HG03575 (cell line): Measurements from ENCODE around the gene TNS1.

Experiments
- ATAC-seq: cut with Tn5 transposase; IDR thresholded peaks from one replicate; pipeline ENCODE4 v1.9.1; 2021; ENCODE audit not compliant: unreplicated experiment, insufficient number of reproducible peaks, low FRiP score; ENCODE audit errors: extremely low read depth

The TNS1 gene

GRCh38 chr2:217836901-217837491 is 165.8 kb downstream of the TNS1 start:
- no peak for ATAC-seq

GRCh38 chr2:217835931-217836891 is 166.6 kb downstream of the TNS1 start:
- no peak for ATAC-seq

DNA sequence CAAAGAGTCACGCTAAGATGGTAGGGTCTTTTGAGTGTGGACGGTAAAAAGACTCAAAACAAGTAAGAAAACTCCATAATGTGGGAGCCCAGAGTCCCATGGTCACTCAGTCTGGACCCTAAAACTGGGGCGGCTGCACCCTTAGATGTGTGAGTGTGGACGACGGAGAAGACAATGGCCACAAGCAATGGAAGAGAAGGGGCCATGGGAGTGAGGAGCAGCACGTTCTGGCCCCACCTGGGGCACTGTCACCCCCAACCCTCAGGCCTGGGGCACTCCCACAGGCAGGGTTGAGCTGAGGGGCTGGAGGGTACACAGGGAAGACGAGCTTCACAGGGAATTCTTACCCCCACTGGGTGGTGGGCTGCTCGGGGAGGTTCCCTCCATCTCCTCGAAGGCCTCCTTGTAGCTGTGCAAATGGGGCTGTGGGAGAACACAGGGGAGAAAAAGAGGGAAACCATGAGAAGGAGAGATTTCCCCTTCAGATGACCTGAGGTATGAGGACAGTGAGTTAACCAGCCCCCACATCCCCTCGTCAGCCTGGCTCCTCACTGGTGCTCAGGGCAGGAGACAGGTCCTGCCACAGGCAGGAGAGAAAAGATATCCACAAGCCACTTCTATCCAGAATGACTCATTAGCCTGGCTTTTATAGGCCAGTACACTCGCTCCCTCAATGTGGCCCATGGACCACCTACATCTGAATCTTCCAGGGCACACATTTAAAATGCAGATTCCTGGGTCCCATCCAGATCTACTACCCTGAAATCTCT is 167.9 kb downstream of the TNS1 start:
- no peak for ATAC-seq

GRCh38 chr2:217834057-217834620 is 168.7 kb downstream of the TNS1 start:
- ATAC-seq = no peak

DNA sequence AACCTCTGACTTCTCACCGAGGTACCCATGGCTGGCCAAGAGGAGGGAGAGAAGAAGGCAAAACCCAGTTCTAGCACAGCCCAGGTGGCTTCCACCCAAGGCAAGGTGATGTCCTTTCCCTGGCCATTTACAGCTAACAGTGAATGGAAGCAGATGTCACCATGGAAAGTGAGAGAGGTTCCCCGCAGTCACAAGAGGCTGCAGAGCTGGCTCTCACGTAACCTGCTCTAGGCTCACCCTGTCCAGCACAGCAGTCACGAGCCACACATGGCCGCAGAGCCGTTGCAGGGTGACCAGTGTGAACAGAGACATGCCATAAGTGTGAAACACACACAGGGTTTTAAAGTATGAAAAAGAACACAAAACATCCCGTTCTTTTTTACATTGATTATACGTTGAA is 169.4 kb downstream of the TNS1 start:
- ATAC-seq = no peak

GRCh38 chr2:217832987-217833386 is 169.8 kb downstream of the TNS1 start:
- no peak for ATAC-seq

- no peak for ATAC-seq
Observed at GRCh38 chr2:217832115-217832514, 170.7 kb downstream of the TNS1 start.

DNA sequence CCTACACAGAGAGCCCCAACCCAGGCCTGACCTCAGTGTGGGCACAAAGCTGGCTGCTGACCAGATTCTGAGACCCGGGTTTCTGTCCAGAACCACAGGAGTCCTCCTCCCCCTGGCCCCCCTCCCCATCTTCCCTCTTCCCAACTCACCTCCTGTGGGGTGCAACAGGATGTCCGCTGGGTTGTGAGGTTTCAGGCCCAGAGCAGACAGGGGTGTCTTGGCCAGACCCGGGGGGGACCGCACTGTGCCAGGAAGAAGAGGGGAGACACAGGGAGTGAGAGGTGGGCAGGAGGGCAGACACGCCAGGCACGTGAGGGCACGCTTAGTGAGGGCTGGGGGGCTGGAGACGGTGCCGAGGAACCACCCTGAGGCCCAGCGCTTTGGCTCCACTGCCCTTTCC is 171.5 kb downstream of the TNS1 start:
- ATAC-seq = no peak

DNA sequence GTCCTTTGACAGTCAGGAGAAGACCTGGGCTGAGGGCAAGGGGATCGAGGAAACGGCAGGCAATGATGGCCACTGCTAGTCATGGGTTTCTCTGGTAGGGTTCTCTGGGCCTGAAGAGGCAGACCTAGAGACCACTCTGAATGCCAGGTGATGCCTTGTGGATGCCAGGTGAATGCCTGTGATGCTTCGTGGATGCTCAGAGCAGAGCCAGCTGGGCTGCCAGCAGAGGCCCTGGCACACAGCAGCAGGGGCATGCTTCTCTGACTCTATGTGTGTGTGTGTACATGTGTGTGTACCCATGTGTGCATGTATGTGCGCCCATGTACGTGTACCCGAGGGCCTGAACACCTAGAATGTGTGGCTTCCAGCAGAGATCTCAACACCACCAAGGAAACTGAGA is 172.0 kb downstream of the TNS1 start:
- ATAC-seq = no peak

DNA sequence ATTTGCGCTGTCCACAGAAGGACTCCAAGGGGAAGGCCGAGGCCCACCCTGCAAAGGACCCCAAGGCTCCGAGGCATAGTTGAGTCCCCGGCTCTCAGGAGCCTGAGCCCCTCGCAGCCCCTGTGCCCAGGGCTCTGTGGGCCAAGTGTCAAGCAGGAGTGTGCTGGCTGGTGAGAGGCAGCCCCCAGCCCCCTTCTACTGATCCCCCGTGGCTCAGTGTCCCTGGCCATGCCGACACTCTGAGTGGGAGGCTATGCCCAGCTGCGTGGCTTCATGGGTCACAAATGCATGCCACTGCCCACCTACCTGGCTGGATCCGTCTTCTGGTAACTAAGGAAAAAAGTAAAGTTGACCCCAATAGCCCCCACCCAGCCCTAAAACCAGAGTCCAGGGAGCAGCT is 172.7 kb downstream of the TNS1 start:
- no peak for ATAC-seq

DNA sequence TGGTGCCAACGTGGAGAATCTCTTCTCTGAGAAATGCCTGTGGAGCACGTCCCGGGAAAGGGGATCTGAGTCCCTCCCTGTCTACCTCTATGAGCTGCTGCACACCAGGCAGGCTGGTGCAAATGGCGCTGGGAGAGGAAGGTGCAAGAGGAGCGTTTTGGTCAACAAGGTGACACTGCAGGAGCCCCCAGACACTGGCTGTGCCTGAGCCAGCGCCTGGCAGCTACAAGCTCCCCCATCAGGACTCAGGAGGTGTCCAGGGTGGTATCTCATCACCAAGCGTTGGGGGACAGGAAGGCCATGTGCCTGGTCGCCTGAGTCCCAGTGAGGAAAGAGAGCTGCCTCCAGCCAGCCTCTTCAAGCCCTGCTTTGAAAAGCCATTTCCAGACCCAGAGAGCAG is 173.4 kb downstream of the TNS1 start:
- no peak for ATAC-seq

DNA sequence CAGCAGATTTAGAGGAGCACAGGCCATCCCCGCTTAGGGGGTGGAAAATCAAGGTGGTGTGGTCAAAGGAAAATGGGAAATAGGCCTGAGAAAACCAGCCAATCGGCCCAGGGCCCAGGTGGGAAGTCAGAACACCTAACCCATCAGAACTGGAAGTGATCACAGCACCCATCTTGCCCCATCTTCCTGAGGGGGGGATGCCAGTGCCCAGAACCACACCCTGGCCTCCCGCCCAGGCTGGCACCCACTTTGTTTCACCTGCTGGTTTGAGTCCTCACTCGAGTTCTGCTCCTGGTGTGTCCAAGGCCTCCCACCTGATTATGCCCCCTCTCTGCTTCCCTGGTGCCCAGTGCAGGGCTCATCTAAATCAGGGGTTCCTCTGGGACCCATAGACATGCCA is 174.5 kb downstream of the TNS1 start:
- ATAC-seq = no peak

GRCh38 chr2:217827430-217828201 is 175.2 kb downstream of the TNS1 start:
- ATAC-seq = no peak

DNA sequence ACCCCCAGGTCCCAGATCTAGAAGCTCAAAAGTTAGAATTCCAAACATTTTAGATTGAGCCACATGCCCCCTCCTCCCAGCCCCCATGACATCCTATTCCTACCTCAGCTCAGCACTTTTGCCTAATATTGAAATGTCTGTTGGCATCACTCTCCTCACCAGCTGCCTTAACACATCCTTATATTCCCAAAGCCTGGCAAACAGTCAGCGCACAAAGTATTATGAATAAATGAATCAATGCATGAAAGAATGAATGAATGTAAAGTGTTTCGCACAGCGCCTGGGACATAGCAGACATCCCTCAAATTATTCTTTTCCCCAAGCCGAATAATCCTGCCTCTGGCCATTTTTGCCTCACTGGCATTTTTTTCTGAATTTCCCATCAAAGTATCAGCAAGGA is 175.8 kb downstream of the TNS1 start:
- ATAC-seq = no peak

- ATAC-seq = no peak
Observed at GRCh38 chr2:217826520-217826919, 176.3 kb downstream of the TNS1 start.

DNA sequence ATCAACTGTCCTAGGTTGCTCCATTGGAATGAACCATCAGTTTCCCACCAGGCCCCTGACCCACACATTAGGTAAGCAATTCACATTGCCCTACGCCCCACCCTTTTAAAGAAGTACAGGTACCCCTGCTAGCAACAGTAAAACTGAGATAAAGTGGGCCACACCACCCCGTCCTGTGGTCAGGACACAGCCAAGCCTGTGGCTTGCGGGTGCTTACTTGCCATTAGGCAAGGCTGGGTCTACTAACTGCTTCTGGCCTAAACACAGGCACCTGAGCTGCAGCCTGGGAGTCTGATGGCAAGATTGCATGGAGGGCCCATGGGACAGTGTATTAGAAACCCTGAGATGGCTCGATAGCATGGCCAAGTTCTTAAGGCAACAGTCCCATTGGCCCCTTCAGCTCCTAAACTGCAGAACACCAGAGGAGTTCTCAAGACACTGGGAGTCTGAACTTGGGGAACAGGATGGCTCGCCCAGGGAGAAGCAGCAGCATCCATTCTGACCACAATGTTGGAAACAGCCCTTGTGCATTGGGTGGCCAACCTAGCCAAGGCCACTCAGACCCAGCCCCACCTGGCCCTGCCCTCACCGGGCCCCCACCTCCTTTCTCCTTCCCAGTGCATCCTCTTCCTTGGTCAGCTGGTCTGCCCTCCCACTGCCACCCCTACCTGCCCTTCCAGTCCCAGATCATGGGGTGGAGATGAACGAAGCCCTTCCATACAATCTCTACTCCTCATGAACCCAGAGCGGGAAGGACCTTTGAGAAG is 177.1 kb downstream of the TNS1 start:
- no peak for ATAC-seq

GRCh38 chr2:217824223-217824622 is 178.6 kb downstream of the TNS1 start:
- ATAC-seq = no peak

DNA sequence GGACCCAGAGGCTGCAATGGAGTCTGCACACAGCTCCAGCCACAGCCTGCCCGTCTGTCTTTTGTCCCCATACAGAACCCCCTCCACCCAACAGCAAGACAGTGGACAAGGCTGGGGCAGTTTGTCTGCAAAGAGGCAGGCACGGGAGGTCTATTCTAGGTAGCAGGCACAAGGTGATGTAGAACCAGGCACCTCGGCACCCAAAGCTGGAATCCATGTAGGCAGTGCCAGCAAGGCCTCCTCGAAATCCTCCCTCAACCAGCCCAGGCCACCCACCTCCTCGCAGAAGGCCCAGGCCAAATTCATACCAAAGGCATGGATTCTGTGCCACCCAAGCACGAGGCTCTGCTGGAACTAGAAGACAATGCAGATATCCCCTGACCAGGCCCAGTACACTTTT is 179.2 kb downstream of the TNS1 start:
- no peak for ATAC-seq
